ENCODE measurements around the gene PDE6D.

PDE6D gene

DNA sequence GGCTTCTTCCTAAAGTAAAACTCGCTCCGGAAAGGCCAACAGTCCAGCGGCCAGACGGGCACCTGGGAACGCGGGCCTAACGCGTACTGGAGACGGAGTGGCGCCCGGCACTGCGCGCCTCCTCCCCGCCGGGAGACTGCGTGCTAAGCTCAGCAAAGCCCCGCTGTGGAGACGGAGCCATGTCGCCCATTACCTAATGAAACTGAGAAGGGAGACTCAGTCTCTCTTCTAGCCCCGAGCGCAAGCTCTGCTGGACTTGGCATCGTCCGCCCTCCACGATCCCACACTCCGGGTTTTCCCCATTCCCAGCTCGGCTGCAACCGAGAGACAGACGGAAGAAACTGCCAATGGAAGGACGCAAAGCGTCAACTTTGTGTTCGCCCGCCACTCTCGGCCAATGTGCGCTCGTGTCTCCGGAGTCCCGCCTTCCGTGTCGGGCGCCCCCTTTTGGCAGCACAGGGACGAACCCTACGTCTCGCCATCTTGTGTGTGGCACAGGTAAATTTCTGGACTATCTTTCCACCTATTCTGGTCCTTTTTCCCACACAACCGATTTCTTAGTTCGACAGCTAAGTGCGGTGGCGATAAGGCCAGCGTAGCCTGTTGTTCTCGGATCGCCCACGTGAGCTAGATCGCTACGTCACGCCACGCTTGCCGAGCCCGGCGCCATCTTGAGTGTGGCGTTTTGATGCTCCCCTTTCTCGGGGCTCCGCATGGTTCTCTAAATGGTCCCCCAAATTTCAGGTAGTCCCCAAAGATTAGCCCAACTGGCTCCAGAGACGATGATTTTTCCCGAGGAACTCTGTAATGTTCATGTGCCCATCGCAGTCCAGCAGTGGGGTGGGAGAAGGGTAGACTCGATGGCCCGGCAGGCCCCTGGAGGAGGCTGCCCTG lies 74.1 kb downstream of the PDE6D start:
- peak overlapping the region; percentile 90 for H3K9ac ChIP-seq (ENCODE audit: low read length)
- no peaks in the 10 kb centered on the region for H3K27me3 ChIP-seq (ENCODE audit: control insufficient read depth, insufficient read depth, low read length)
- H3K4me1 ChIP-seq (ENCODE audit: control insufficient read depth, insufficient read depth, low read length), result peaks cover 20% of the 10 kb centered on the region
- H3K4me3 ChIP-seq (ENCODE audit: low read length), result peak overlapping the region; percentile 76
- no peaks in the 10 kb centered on the region for H3K9me3 ChIP-seq (ENCODE audit: control insufficient read depth, low read length)
- H3K36me3 ChIP-seq (ENCODE audit: control insufficient read depth, insufficient read depth, low read length), result peaks cover 7% of the 10 kb centered on the region

- Histone ChIP-seq H3K36me3 (ENCODE audit: control insufficient read depth, insufficient read depth, low read length) (peaks cover 6% of the 10 kb centered on the region), H3K4me3 (ENCODE audit: low read length) (no peak overlapping the region), H3K9ac (ENCODE audit: low read length) (no peak overlapping the region), H3K27me3 (ENCODE audit: control insufficient read depth, insufficient read depth, low read length) (no peaks in the 10 kb centered on the region), H3K9me3 (ENCODE audit: control insufficient read depth, low read length) (no peaks in the 10 kb centered on the region), H3K4me1 (ENCODE audit: control insufficient read depth, insufficient read depth, low read length) (peaks cover 16% of the 10 kb centered on the region)
Observed at GRCh38 chr2:231704017-231704416, 77.1 kb downstream of the PDE6D start.

- H3K27me3 ChIP-seq (ENCODE audit: control insufficient read depth, insufficient read depth, low read length), result no peaks in the 10 kb centered on the region
- peaks cover 16% of the 10 kb centered on the region for H3K4me1 ChIP-seq (ENCODE audit: control insufficient read depth, insufficient read depth, low read length)
- H3K9me3 ChIP-seq (ENCODE audit: control insufficient read depth, low read length), result no peaks in the 10 kb centered on the region
- H3K9ac ChIP-seq (ENCODE audit: low read length), result peak overlapping the region; percentile 57
- H3K36me3 ChIP-seq (ENCODE audit: control insufficient read depth, insufficient read depth, low read length), result peaks cover 6% of the 10 kb centered on the region
- H3K4me3 ChIP-seq (ENCODE audit: low read length), result no peak overlapping the region
Observed at GRCh38 chr2:231701456-231702373, 79.4 kb downstream of the PDE6D start.

DNA sequence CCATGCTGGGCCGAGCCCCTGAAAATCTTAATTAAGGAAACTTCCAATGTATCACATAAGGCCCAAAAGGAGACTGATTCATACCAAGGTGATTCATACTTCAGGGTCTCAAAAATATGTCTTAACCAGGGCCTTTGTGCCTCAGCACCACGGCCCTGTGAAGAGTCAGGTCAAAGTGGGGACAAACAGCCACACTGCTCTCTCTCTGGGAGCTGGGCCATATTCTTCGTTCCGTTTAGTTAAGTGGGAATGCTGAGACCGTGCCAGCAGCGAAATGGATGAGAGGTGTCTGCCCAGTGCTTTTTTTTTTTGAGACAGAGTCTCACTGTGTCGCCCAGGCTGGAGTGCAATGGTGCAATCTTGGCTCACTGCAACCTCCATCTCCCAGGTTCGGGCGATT lies 82.1 kb downstream of the PDE6D start:
- Histone ChIP-seq H3K4me3 (ENCODE audit: low read length) (no peak overlapping the region), H3K9me3 (ENCODE audit: control insufficient read depth, low read length) (no peaks in the 10 kb centered on the region), H3K27me3 (ENCODE audit: control insufficient read depth, insufficient read depth, low read length) (no peaks in the 10 kb centered on the region), H3K4me1 (ENCODE audit: control insufficient read depth, insufficient read depth, low read length) (peaks cover 11% of the 10 kb centered on the region), H3K36me3 (ENCODE audit: control insufficient read depth, insufficient read depth, low read length) (peaks cover 2% of the 10 kb centered on the region), H3K9ac (ENCODE audit: low read length) (no peak overlapping the region)

- H3K9me3 ChIP-seq (ENCODE audit: control insufficient read depth, low read length), result no peaks in the 10 kb centered on the region
- H3K4me3 ChIP-seq (ENCODE audit: low read length), result no peak overlapping the region
- no peaks in the 10 kb centered on the region for H3K36me3 ChIP-seq (ENCODE audit: control insufficient read depth, insufficient read depth, low read length)
- no peaks in the 10 kb centered on the region for H3K27me3 ChIP-seq (ENCODE audit: control insufficient read depth, insufficient read depth, low read length)
- no peak overlapping the region for H3K9ac ChIP-seq (ENCODE audit: low read length)
- H3K4me1 ChIP-seq (ENCODE audit: control insufficient read depth, insufficient read depth, low read length), result peaks cover 4% of the 10 kb centered on the region
Observed at GRCh38 chr2:231696004-231696367, 85.1 kb downstream of the PDE6D start.

GRCh38 chr2:231693956-231694355 lies 87.1 kb downstream of the PDE6D start:
- H3K36me3 ChIP-seq (ENCODE audit: control insufficient read depth, insufficient read depth, low read length), result no peaks in the 10 kb centered on the region
- peaks cover 4% of the 10 kb centered on the region for H3K4me1 ChIP-seq (ENCODE audit: control insufficient read depth, insufficient read depth, low read length)
- no peaks in the 10 kb centered on the region for H3K9me3 ChIP-seq (ENCODE audit: control insufficient read depth, low read length)
- no peaks in the 10 kb centered on the region for H3K27me3 ChIP-seq (ENCODE audit: control insufficient read depth, insufficient read depth, low read length)
- no peak overlapping the region for H3K9ac ChIP-seq (ENCODE audit: low read length)
- no peak overlapping the region for H3K4me3 ChIP-seq (ENCODE audit: low read length)

DNA sequence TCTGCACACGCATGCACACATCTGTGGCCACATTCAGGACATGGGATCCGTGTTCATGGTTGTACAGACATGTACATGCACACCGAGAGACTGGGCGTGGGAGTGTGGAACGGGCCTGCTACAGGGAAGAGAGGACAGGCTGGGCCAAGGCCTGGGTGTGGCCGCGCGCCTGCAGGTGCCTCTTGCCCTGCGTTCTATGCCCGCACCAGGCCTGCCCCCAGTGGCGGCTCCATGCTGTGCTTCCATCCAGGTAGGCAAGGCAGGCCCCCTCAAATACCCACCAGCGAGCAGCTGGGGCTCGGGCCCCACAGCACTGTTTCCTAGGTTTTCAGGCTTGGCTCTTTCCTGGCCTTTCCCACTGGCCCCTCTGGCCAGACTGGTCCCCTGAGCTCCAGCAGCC lies 88.2 kb downstream of the PDE6D start:
- no peaks in the 10 kb centered on the region for H3K9me3 ChIP-seq (ENCODE audit: control insufficient read depth, low read length)
- no peaks in the 10 kb centered on the region for H3K36me3 ChIP-seq (ENCODE audit: control insufficient read depth, insufficient read depth, low read length)
- H3K9ac ChIP-seq (ENCODE audit: low read length), result no peak overlapping the region
- no peak overlapping the region for H3K4me3 ChIP-seq (ENCODE audit: low read length)
- H3K27me3 ChIP-seq (ENCODE audit: control insufficient read depth, insufficient read depth, low read length), result no peaks in the 10 kb centered on the region
- peaks cover 4% of the 10 kb centered on the region for H3K4me1 ChIP-seq (ENCODE audit: control insufficient read depth, insufficient read depth, low read length)

DNA sequence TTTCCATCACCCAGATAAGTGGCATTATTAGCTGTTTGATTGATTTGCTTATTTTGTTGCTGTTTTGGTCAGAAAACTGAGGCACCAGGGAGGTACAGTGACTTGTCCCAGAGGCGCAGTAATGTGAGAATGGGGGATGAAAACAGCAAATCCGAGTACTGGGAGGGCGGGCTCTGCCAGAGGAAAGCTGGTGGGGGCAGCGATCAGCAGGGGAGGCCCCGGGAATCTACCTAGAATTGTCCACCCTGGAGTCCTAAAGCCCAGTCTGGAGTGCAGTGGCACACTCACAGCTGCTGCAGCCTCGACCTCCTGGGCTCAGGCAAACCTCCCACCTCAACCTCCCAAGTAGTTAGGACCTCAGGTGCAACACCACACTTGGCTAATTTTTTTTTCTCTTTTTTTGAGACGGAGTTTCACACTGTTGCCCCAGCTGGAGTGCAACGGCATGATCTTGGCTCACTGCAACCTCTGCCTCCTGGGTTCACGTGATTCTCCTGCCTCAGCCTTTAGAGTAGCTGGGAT lies 89.8 kb downstream of the PDE6D start:
- Histone ChIP-seq H3K9me3 (ENCODE audit: control insufficient read depth, low read length) (no peaks in the 10 kb centered on the region), H3K4me3 (ENCODE audit: low read length) (no peak overlapping the region), H3K9ac (ENCODE audit: low read length) (no peak overlapping the region), H3K27me3 (ENCODE audit: control insufficient read depth, insufficient read depth, low read length) (no peaks in the 10 kb centered on the region), H3K4me1 (ENCODE audit: control insufficient read depth, insufficient read depth, low read length) (peaks cover 4% of the 10 kb centered on the region), H3K36me3 (ENCODE audit: control insufficient read depth, insufficient read depth, low read length) (no peaks in the 10 kb centered on the region)

DNA sequence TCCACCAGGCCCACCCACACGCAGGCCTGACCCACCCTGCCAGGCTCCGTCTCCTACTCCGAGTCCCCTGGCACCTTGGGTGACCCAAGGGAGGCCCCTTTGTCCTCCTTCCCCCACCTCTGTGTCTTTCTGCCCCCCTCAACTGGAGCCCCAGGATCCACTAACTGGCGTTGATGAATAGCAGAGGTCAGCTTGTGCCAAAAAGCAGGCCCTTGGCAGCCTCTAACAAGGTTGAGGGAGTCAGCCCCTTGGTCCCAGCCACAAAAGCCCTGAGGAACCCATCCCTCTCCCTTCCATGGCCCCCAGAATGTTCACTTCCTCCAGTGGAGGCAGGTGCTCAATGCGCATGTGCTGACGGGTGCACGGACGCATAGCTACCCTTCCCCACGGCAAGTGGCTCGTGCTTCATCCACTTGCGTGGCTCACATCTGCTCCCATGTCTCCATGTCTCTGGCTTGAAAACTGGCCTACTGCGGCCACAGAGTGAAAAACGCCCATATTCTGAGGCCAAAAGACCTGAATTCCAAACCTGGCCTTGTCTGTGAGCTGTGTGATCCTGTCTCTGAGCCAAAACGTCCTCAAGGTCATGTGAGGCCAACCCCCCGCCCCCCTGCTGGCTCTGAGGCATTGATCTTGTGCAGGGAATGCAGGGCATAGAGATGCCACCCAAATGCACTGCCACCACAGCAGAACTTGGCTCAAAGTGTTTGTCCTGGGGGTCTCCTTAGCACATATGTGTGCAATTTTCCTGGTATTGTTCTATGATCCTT lies 91.8 kb downstream of the PDE6D start:
- H3K27me3 ChIP-seq (ENCODE audit: control insufficient read depth, insufficient read depth, low read length), result no peaks in the 10 kb centered on the region
- H3K9ac ChIP-seq (ENCODE audit: low read length), result no peak overlapping the region
- no peak overlapping the region for H3K4me3 ChIP-seq (ENCODE audit: low read length)
- no peaks in the 10 kb centered on the region for H3K9me3 ChIP-seq (ENCODE audit: control insufficient read depth, low read length)
- no peaks in the 10 kb centered on the region for H3K36me3 ChIP-seq (ENCODE audit: control insufficient read depth, insufficient read depth, low read length)
- peaks cover 4% of the 10 kb centered on the region for H3K4me1 ChIP-seq (ENCODE audit: control insufficient read depth, insufficient read depth, low read length)

DNA sequence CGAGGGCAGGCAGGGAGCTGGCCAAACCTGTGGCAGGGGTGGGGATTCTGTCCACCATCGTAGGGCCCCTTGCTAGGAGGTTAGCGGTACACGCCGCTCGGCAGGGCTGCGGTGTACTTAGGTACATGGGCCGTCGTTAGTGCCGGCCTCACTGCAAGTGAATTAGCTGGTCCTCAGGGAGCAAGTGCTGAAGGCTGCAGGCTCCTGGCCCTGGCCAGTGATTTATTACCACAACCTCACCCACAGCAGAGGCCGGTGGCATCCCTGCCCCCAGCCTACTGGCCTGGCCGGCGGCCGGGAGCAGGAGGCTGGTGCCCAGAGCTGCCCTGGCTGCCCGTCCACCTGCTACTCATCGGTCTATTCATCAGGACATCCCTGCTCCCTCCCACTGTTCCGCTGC lies 92.4 kb downstream of the PDE6D start:
- Histone ChIP-seq H3K4me3 (ENCODE audit: low read length) (no peak overlapping the region), H3K9ac (ENCODE audit: low read length) (no peak overlapping the region), H3K9me3 (ENCODE audit: control insufficient read depth, low read length) (no peaks in the 10 kb centered on the region), H3K27me3 (ENCODE audit: control insufficient read depth, insufficient read depth, low read length) (no peaks in the 10 kb centered on the region), H3K36me3 (ENCODE audit: control insufficient read depth, insufficient read depth, low read length) (no peaks in the 10 kb centered on the region), H3K4me1 (ENCODE audit: control insufficient read depth, insufficient read depth, low read length) (peaks cover 4% of the 10 kb centered on the region)

GRCh38 chr2:231687961-231688360 lies 93.1 kb downstream of the PDE6D start:
- Histone ChIP-seq H3K36me3 (ENCODE audit: control insufficient read depth, insufficient read depth, low read length) (no peaks in the 10 kb centered on the region), H3K4me1 (ENCODE audit: control insufficient read depth, insufficient read depth, low read length) (peaks cover 5% of the 10 kb centered on the region), H3K27me3 (ENCODE audit: control insufficient read depth, insufficient read depth, low read length) (no peaks in the 10 kb centered on the region), H3K9me3 (ENCODE audit: control insufficient read depth, low read length) (no peaks in the 10 kb centered on the region), H3K9ac (ENCODE audit: low read length) (no peak overlapping the region), H3K4me3 (ENCODE audit: low read length) (no peak overlapping the region)

Data from mucosa of stomach (tissue), 1 donor.